HG03135 (cell line): ENCODE results near the gene PLCB3.

ENCODE experiments used
- ATAC-seq: cut with Tn5 transposase; IDR thresholded peaks from one replicate; pipeline ENCODE4 v1.9.1; 2021; ENCODE audit warnings: mild to moderate bottlenecking, moderate library complexity; ENCODE audit not compliant: unreplicated experiment

The PLCB3 gene

DNA sequence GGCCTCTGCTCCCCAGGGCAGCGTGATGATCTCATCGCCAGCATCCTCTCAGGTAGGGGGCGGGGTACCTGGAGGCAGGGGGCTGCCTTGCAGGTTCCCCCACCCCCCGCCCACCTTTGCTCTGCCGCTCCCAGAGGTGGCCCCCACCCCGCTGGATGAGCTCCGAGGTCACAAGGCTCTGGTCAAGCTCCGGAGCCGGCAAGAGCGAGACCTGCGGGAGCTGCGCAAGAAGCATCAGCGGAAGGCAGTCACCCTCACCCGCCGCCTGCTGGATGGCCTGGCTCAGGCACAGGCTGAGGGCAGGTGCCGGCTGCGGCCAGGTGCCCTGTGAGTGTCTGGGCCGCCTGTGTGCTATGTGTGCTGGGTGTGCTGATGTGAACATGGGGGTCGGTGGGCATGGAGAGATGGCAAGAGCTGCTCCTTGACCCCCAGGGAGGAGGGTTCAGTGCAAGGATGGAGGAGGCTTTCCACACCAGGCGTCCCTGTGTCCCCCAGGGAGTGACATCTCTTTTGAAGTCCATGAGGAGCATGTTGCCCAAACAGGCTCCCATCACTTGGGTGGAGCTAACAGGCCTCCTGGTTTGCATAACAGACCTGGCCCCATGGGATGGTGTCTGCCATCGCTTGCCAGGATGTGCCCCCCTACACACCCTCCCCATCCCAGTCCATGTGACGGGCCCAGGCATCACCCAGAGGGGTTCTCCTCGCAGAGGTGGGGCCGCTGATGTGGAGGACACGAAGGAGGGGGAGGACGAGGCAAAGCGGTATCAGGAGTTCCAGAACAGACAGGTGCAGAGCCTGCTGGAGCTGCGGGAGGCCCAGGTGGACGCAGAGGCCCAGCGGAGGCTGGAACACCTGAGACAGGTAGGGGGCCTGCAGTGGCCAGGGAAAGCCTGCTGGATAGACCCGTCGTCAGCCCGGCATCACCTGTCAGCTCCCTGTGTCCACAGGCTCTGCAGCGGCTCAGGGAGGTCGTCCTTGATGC, 14.1 kb downstream of the PLCB3 start:
- no peak for ATAC-seq

DNA sequence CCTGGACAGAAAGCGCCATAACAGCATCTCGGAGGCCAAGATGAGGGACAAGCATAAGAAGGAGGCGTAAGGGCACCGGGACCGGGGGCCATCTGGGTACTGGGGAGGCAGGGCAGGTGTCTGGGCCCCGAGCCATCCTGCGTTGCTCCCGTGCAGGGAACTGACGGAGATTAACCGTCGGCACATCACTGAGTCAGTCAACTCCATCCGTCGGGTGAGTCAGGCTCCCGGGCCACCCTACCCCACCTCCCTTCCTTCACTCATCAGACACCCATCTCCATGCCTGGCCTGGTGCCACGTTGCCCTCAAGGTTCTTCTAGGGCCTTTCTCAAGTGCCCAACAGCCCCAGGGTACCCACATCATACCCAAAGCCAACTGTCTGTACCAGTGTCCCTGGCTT, 15.0 kb downstream of the PLCB3 start:
- no peak for ATAC-seq

- ATAC-seq, result no peak
These were observed 16.0 kb downstream of the PLCB3 start for GRCh38 chr11:64267207-64267945.

DNA sequence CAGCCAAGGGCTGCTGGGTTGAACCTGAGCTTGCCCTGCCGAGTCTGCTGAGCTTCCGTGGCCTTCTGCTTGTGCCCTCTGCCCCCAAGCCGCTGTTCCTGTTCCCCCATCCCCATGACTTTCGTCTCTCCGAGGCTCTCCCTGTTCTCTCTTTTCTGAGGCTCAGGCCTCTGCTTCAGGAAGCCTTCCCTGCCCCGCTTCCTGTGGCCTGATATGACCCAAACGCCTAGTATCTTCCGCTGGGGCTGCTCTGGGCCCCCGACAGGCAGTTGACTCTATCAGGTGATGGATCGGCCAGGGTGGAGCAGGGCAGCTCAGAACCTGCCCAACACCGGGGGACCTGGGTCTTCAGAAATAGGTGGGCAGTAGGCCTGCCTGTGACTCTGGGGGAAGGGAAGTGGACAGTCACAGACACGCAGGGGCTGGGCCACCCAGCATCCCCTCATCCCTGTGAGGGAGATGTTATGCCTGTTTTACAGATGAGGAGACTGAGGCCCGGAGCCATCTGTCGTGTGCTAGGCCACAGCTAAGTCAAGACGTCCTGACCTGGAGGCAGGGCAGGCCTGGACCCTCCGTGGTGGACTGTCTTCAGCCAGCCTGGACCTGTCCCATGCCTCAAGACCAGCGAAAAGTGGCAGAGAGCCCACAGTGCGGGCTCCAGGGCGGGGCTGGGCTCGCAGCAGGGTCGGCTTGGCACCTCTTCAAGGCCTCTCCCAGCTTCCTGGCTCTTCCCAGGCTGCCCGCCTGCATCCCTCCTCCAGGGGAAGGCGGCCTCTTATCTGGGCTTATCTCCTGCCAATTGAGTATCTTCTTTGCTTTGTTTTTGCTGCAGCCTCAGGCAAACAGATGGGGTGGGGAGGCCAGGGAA, 16.9 kb downstream of the PLCB3 start:
- ATAC-seq, result no peak

- peak; percentile 14 for ATAC-seq
These were observed 17.7 kb downstream of the PLCB3 start for GRCh38 chr11:64268893-64269539.

DNA sequence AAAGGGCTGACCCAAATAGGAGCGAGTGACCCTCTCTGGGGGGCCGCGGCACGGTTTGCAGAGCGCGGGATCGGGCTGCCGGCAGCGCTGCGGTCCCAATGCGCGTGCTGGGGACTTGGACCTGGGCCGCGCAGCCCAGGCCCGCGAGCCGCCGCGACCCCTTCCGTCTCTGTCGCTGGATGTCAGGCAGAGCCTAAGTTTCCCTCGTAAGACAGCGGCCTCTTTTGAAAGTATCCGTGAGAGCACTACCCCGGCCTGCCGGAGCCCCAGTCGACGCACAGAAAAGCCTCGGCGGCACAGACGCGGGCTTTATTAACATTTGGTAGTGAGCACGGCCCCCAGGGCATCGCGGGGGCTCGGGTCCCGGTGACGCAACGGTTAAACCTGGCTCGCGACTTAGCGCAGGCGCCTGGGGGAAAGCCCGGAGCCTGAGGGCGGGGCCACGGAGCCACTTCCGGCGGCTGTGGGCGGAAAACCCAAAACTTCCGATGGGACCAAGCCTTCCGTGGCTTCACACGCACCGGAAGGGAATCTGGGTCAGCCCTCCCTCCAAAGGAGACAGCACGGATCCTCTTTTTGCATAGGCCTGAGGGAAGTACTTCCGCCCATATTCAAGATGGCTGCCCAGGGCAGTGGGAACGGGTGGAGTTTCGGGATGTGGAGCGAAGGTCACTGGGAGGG, 18.4 kb downstream of the PLCB3 start:
- peak; percentile 65 for ATAC-seq

DNA sequence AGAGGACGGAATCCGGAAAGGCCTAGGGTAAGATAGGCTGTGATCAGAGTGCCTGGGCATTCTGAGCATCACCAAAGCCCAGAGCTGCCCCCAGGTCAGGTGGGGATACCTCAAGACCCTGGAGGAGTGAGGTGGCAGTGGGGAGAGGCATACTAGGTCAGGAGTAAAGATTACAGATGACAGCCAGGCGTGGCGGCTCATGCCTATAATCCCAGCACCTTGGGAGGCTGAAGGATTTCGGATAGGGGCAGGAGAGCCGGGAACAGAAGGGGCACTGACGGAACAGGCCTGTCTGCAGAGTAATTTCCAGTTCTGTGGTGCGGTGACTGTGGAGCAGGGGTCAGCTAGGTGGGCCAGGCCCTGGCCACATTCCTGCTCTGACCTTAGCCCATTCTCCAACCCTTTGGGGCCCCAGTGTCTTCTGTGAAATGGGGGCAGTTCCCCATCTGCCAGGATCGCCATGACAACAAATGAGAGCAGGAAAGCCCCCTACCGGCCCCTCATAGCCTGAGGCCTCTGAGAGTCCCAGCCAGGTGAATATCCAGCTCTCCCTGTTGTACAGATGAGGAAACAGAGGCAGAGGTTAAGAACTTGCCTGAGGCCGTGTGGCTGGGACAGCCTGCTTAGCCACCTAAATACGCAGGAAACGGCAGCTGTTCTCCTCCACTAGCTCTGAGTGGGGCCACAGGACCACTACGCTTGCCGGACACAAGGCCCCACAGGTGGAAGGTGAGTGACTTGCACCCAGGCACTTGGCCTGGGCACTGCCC, 23.9 kb downstream of the PLCB3 start:
- no peak for ATAC-seq

DNA sequence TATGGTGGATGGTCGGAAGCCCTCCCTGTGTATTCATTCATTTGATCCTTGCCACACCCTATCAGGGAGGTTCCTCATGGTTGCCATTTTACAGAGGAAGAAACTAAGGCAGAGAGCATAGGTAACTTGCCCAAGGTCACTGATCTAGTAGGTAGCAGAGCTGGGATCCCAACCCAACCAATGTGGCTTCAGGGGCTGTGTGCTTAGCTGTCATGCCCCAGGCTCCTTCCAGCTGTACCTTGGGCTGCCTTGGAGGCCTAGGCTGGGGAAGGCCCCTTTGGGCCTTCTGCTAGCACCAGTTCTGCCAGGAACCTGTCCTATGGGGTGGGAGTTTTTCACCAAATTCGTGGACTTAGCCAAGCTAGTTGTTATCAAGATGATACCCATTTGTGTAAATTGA, 24.5 kb downstream of the PLCB3 start:
- no peak for ATAC-seq

GRCh38 chr11:64276653-64277431, 25.5 kb downstream of the PLCB3 start:
- no peak for ATAC-seq

DNA sequence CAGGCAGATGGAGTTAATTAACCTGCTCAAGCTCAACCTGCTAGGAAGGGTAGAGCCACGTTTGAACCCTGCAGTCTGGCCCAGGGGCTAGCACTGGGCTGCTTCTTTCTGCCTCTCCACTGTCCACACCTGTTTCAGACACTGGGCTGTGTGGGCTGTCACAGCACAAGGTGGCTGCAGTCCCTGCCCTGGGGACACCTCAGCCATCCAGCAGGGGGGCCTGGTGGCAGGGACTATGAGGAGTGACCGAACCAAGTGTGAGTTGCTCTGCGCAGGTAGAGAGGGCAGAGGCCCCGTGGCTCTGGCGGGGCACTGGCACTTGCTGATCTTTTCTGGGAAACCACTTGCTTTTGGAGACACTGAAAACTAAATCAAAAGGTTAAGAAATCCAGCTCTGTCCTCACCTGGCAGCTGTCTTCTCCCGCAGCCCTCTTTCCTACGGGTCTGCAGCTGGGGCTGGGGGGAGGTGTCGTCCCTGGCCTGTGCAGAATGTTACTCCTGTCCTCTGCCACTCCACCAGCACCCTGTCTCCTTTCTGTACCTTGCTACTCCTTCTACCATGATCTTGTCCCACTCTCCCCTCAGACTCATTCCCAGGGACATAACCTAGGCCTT, 27.4 kb downstream of the PLCB3 start:
- ATAC-seq, result no peak

GRCh38 chr11:64281957-64282770, 30.8 kb downstream of the PLCB3 start:
- ATAC-seq, result no peak

- ATAC-seq, result no peak
These were observed 31.8 kb downstream of the PLCB3 start for GRCh38 chr11:64283092-64283491.

DNA sequence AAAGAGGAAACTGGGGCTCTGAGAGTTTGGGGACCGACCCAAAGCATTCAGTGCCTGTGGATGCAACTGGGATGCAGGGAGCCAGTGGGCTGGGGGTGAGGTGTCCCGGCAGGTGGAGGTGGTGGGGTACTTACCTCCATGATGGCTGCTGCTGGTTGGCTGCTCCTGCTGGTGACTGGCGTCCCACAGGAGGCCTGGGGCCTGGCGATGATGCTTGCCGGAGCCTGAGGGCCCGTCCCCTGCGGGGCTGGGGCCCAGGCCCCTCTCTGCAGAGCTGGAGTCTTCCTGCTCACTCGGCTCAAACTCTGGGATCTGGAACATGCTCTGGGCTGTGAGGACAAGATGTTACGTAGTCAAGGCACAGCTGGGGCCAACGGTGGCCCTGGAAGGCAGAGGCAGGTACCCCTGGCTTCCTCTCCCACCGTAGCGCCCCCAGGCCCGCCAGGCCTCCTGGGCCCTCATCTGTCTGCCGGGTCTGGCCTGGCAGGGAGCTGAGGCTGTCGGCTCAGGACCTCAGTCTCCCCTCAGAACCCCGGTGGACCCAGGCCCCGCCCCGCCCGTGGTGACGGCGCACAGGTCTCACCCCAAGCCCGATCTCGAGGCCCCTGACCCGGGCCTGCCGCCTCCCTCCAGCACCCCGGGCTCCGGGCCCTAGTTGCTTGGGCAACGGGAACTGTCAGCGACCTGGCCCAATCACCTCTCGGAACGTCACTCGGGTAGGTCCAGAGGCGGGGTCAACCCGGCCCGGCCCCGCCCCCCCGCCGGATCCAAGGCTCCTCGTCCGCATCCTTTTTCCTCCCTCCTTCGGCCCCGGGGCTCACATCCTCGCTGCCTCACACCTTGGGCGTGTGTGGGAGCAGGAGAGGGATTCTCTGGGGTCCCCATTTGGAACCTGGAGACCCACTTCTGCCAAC, 33.0 kb downstream of the PLCB3 start, which contains the start of gene BAD:
TSS of gene BAD (minus strand) at position 618 of the 914 bp plus-strand sequence. CDS start at position 321, 297 bp downstream.
- peak; percentile 62 for ATAC-seq

DNA sequence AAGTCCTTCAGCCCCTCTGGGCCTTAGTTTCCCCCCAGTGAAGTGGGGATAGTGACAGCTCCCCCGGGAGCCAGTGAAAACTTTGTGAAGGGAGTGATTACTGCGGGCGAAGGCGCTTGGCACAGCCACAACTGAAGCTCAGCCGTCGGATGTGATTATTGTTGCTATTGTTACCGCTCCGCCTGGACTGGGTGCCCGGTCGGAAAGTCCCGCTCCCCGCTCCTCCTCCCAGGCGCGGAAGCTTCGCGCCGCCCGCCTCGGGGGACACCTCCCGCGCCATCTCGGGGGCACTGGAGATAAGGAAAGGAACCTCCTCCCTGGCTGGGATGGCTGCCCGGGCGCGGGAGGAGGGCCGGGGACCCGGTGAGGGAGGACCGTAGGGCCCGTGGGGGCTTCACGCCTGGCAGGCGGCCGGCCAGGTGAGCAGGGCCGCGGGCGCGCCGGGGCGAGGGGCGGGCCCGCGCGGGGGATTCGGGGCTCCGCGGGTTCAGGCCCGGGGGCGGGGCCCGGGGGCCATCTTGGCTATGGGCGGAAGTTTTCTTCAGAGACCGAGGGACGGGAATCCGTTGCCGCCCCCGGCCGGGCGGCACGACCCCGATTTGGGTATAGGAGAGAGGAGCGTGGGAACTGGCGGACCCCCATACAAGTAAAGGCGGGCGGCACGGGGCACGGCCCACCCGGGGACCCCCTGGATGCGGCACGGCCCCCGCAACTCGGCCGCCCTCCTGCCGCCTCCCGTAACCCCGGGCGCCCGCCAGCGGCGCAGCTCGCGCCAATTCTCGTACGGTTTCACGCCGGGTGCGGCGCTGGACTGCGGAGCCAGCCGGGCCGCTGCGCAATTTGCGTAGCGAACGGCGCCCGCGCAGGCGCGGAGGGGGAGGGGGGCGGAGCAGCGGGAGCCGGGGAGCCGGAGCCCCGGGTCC, 33.9 kb downstream of the PLCB3 start, which contains the start of gene GPR137:
TSS of gene GPR137 (plus strand) at position 887 of the 923 bp plus-strand sequence. CDS start 677 bp downstream, outside the sequence.
- ATAC-seq, result peak; percentile 58
